Gastrocnemius medialis (tissue), 4 donors: ENCODE data around the gene CIBAR2. TPM values are rescaled to one million over a fixed set of nuclear protein-coding genes. Genes with fewer than 3 reads are reported as not detected.

ENCODE experiments used
- ATAC-seq, 2 donors: fragments of 150-250 bp; one replicate each; pipeline ENCODE4 v1.9.1; 2016
- DNase-seq, 2 donors: peaks; one replicate each; pipeline ENCODE4 v3.0.0-alpha.2; 2019
- H3K27ac ChIP-seq, 4 donors: fragments of 200-600 bp; sonication (generic); 1 replicate in 1 of 4; 2 replicates in 3 of 4; pipeline ENCODE4 v1.5.1; 2016 to 2018; ENCODE audit warnings: mild to moderate bottlenecking in 2 of 4, moderate library complexity in 1 of 4
- H3K27me3 ChIP-seq, 3 donors: fragments of 200-600 bp; sonication (generic) in 2 of 3; 1 replicate in 1 of 3; 2 replicates in 2 of 3; pipeline versions ENCODE4 v1.5.1 to v1.6.0; 2016 to 2019; ENCODE audit warnings: mild to moderate bottlenecking in 1 of 3, moderate library complexity in 1 of 3
- H3K36me3 ChIP-seq, 2 donors: fragments of 200-600 bp; sonication (generic) in 1 of 2; one replicate each; pipeline ENCODE4 v1.5.1; 2017 to 2018
- H3K4me1 ChIP-seq, 2 donors: fragments of 200-600 bp; sonication (generic) in 1 of 2; one replicate each; pipeline ENCODE4 v1.5.1; 2016 to 2017; ENCODE audit warnings: mild to moderate bottlenecking in 2 of 2
- H3K4me3 ChIP-seq, 4 donors: fragments of 200-600 bp; sonication (generic) in 3 of 4; 1 replicate in 1 of 4; 2 replicates in 3 of 4; pipeline ENCODE4 v1.5.1; 2016 to 2019; ENCODE audit warnings: mild to moderate bottlenecking in 2 of 4
- H3K9me3 ChIP-seq, 3 donors: fragments of 200-600 bp; sonication (generic) in 2 of 3; 1 replicate in 1 of 3; 2 replicates in 2 of 3; pipeline ENCODE4 v1.5.1; 2016 to 2019
- POLR2A ChIP-seq, 2 donors: fragments of 450-650 bp; IDR thresholded peaks; one replicate each; pipeline ENCODE4 v1.6.1; 2017; ENCODE audit warnings: antibody characterized with exemption in 2 of 2, mild to moderate bottlenecking in 2 of 2, moderate library complexity in 2 of 2
- in situ Hi-C, 4 donors: fragments of 200-750 bp; cut with MboI; loops; one replicate each; pipeline versions ENCODE4 v1.15.0 to v1.8.0; 2017; ENCODE audit warnings: low sequenced_read_pairs in 4 of 4
- intact Hi-C: fragments of 100-400 bp; cut with DNase I; formaldehyde crosslinking; loops from one replicate; pipeline ENCODE4 v1.15.1; 2023; ENCODE audit warnings: low total_unique reads
- total RNA-seq, 4 donors: library from RNA; depleted of rRNA; stranded (reverse); fragments of >200 nt; gene quantifications; one replicate each; pipeline versions ENCODE4 v1.1.0 to v1.2.3, GENCODE V29; 2016
- TF ChIP-seq, protein P1 (sequence below), 5 experiments: fragments of 450-650 bp in 3 of 5; fragments of 200-600 bp in 2 of 5; sonication (generic) in 2 of 5; IDR thresholded peaks in 4 of 5; conservative IDR thresholded peaks in 1 of 5; 1 replicate in 4 of 5; 2 replicates in 1 of 5; pipeline ENCODE4 v1.5.1; 2016 to 2019; ENCODE audit warnings: antibody characterized with exemption in 5 of 5, mild to moderate bottlenecking in 3 of 5, moderate library complexity in 3 of 5

The CIBAR2 gene
- total RNA-seq, 4 donors from 2014 or later, result not detected

DNA sequence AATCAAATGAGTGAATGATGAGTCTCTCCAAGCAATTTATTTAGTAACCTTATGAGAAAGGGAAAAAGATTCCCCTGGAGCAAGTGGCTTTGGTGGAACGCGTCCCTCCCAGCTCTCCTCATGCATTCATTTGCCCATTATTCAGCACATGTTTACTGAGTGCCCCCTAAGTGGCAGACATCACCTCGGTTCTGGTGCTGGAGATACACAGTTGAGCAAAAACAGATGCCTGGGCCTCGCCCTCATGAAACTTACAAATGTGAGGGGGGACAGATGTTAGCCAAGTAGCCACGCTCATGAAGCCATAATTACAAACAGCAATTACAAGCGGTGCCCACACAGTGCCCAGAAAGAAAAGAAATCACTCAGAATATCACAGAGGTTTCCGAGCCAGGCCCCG is 45.1 kb upstream of the CIBAR2 start:
- Histone ChIP-seq H3K4me3 (no peak overlapping the region), H3K4me1 (peaks cover 61 to 62% of the 10 kb centered on the region in 2 donors), H3K9me3 (no peaks in the 10 kb centered on the region), H3K27ac (peak overlapping the region in 3 of 4 donors; percentile 72 to 94 (median 80)), H3K27me3 (no peaks in the 10 kb centered on the region), H3K36me3 (no peaks in the 10 kb centered on the region)
- no peak for TF ChIP-seq POLR2A (IDR thresholded peaks at IDR 0.05)
- TF ChIP-seq, protein P1, sequence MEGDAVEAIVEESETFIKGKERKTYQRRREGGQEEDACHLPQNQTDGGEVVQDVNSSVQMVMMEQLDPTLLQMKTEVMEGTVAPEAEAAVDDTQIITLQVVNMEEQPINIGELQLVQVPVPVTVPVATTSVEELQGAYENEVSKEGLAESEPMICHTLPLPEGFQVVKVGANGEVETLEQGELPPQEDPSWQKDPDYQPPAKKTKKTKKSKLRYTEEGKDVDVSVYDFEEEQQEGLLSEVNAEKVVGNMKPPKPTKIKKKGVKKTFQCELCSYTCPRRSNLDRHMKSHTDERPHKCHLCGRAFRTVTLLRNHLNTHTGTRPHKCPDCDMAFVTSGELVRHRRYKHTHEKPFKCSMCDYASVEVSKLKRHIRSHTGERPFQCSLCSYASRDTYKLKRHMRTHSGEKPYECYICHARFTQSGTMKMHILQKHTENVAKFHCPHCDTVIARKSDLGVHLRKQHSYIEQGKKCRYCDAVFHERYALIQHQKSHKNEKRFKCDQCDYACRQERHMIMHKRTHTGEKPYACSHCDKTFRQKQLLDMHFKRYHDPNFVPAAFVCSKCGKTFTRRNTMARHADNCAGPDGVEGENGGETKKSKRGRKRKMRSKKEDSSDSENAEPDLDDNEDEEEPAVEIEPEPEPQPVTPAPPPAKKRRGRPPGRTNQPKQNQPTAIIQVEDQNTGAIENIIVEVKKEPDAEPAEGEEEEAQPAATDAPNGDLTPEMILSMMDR (IDR thresholded peaks at IDR 0.05 in 4 of 5, conservative IDR thresholded peaks at IDR 0.05 in 1 of 5), result no peak
- no peak for ATAC-seq
- intact Hi-C loops, result no loop called here
- in situ Hi-C loops, result no loop called here
- DNase-seq, result no peak

DNA sequence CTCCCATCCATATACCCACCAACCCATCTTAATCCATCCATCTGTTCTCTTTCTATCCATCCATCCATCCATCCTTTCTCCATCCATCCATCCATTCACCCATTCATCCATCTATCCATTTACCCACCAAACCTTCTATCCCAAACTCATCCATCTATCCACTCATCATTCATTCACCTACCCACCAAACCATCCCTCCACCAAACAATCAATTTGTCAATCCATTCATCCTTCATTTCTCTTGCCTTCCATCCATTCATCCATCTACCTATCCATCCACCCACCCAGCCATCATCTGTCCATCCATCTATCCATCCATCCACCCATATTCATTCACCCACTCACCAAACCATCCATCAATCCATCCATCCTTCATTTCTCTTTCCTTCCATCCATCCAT is 44.6 kb upstream of the CIBAR2 start:
- no peak overlapping the region for H3K4me3 ChIP-seq
- no peaks in the 10 kb centered on the region for H3K9me3 ChIP-seq
- intact Hi-C loops, result no loop called here
- H3K27me3 ChIP-seq, result no peaks in the 10 kb centered on the region
- ATAC-seq, result no peak
- in situ Hi-C loops, result no loop called here
- peaks cover 61 to 62% of the 10 kb centered on the region in 2 donors for H3K4me1 ChIP-seq
- no peaks in the 10 kb centered on the region for H3K36me3 ChIP-seq
- TF ChIP-seq POLR2A (IDR thresholded peaks at IDR 0.05), result no peak
- TF ChIP-seq, protein P1 (IDR thresholded peaks at IDR 0.05 in 4 of 5, conservative IDR thresholded peaks at IDR 0.05 in 1 of 5), result no peak
- no peak for DNase-seq
- H3K27ac ChIP-seq, result peak overlapping the region in 1 of 4 donors; percentile 80

DNA sequence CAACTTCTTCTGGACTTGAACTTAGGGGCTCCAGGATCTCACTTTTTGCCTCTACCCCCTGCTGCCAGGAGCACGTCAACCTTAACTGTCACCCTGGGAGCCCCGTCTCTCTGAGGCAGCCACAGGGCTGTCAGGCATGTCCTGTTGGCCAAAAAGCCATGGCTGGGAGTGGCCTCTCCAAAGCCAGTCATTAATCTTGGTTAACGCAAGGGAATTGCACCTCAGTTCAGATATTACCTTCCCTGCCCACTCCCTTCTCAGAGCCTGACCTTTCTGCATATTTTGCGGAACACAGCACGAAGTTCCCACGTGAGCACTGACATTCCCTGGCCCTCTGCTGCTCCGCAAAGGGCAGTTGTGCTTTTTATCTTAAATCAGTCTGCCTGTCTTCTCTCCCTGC is 44.2 kb upstream of the CIBAR2 start:
- peak overlapping the region in 2 of 4 donors; percentile 49 for H3K27ac ChIP-seq
- peaks cover 61 to 62% of the 10 kb centered on the region in 2 donors for H3K4me1 ChIP-seq
- intact Hi-C loops, result no loop called here

DNA sequence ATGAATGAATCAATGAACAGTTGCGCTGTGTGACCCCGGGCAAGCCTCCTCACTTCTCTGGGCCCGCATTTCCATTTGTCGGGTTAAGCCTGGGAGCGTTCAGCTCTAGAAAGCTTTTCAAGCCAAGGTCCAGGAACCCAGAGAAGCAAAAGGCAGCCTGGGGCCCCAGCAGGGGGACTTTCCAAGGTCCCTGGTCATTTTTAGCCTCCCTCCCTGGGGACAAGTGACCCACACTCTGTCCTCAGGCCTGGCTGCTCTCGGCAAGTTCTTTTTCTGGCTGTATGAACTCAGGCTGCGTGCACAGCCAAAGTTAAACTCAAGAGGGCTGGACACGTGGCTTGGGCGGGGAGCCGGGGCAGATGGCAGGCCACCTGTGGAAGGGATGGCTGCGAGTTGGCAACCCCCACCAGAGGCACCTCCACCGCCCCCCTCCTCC is 41.4 kb upstream of the CIBAR2 start:
- DNase-seq (peak; percentile 96 to 97), ATAC-seq (peak; percentile 65 to 71)
- intact Hi-C loops, result no loop called here
- TF ChIP-seq, protein P1 (IDR thresholded peaks at IDR 0.05 in 4 of 5, conservative IDR thresholded peaks at IDR 0.05 in 1 of 5), result peak in 1 of 5 experiments; percentile 23
- TF ChIP-seq POLR2A (IDR thresholded peaks at IDR 0.05), result peak; percentile 15 to 21
- H3K36me3 ChIP-seq, result no peaks in the 10 kb centered on the region
- H3K4me1 ChIP-seq, result peaks cover 61 to 63% of the 10 kb centered on the region in 2 donors
- no peaks in the 10 kb centered on the region for H3K27me3 ChIP-seq
- H3K27ac ChIP-seq, result peak overlapping the region; percentile 88 to 99 (median 94)
- H3K9me3 ChIP-seq, result no peaks in the 10 kb centered on the region
- no peak overlapping the region for H3K4me3 ChIP-seq
- in situ Hi-C loops, result no loop called here

More for the DNA sequence above, 44.2 kb upstream of the CIBAR2 start:
- Histone ChIP-seq H3K36me3 (no peaks in the 10 kb centered on the region), H3K9me3 (no peaks in the 10 kb centered on the region), H3K4me3 (no peak overlapping the region), H3K27me3 (no peaks in the 10 kb centered on the region)
- TF ChIP-seq, protein P1 (IDR thresholded peaks at IDR 0.05 in 4 of 5, conservative IDR thresholded peaks at IDR 0.05 in 1 of 5), result no peak
- no peak for TF ChIP-seq POLR2A (IDR thresholded peaks at IDR 0.05)
- ATAC-seq, result no peak
- DNase-seq, result no peak
- in situ Hi-C loops, result no loop called here

- no peaks in the 10 kb centered on the region for H3K27me3 ChIP-seq
- ATAC-seq (peak; percentile 37 to 48), DNase-seq (peak; percentile 57 to 60)
- no peak overlapping the region for H3K4me3 ChIP-seq
- intact Hi-C loops, result no loop called here
- peak overlapping the region; percentile 88 to 99 (median 94) for H3K27ac ChIP-seq
- no peaks in the 10 kb centered on the region for H3K36me3 ChIP-seq
- in situ Hi-C loops, result no loop called here
- peaks cover 57 to 61% of the 10 kb centered on the region in 2 donors for H3K4me1 ChIP-seq
- TF ChIP-seq, protein P1 (IDR thresholded peaks at IDR 0.05 in 4 of 5, conservative IDR thresholded peaks at IDR 0.05 in 1 of 5), result no peak
- TF ChIP-seq POLR2A (IDR thresholded peaks at IDR 0.05), result no peak
- no peaks in the 10 kb centered on the region for H3K9me3 ChIP-seq
Measured at GRCh38 chr16:85153046-85153445, 40.8 kb upstream of the CIBAR2 start.
